Lung (tissue), 12 donors: ENCODE data around the gene BDKRB1. TPM values are rescaled to one million over a fixed set of nuclear protein-coding genes. Genes with fewer than 3 reads are reported as not detected.

Source experiments
- ATAC-seq: fragments of 200-7000 bp; cut with Tn5 transposase; one replicate; pipeline ENCODE4 v1.9.1; 2020; ENCODE audit warnings: moderate number of reproducible peaks; ENCODE audit not compliant: insufficient read depth, low FRiP score
- DNase-seq, 3 donors: peaks; one replicate each; pipeline ENCODE4 v3.0.0-alpha.2; 2013 to 2017
- H3K27ac ChIP-seq, 2 donors: one replicate each; pipeline ENCODE4 v1.5.1; 2013; ENCODE audit warnings: mild to moderate bottlenecking in 2 of 2, moderate library complexity in 2 of 2, control low read depth in 1 of 2, inconsistent platforms in 1 of 2, low read depth in 1 of 2, low read length in 1 of 2
- H3K27me3 ChIP-seq, 3 donors: one replicate each; pipeline ENCODE4 v1.5.1; 2013; ENCODE audit warnings: low read length in 2 of 3; ENCODE audit not compliant: control insufficient read depth in 3 of 3, insufficient read depth in 3 of 3
- H3K36me3 ChIP-seq, 4 donors: one replicate each; pipeline ENCODE4 v1.5.1; 2013; ENCODE audit warnings: low read length in 4 of 4, mild to moderate bottlenecking in 1 of 4, moderate library complexity in 1 of 4; ENCODE audit not compliant: control insufficient read depth in 4 of 4, insufficient read depth in 4 of 4
- H3K4me1 ChIP-seq, 5 donors: one replicate each; pipeline ENCODE4 v1.5.1; 2013; ENCODE audit warnings: low read length in 5 of 5, mild to moderate bottlenecking in 2 of 5, moderate library complexity in 1 of 5; ENCODE audit not compliant: control insufficient read depth in 5 of 5, insufficient read depth in 5 of 5
- H3K4me3 ChIP-seq: one replicate; pipeline ENCODE4 v1.5.1; 2013; ENCODE audit warnings: mild to moderate bottlenecking, control low read depth, moderate library complexity
- H3K9ac ChIP-seq, 2 donors: one replicate each; pipeline ENCODE4 v1.5.1; 2013; ENCODE audit warnings: low read length in 2 of 2, control low read depth in 1 of 2; ENCODE audit not compliant: insufficient read depth in 1 of 2
- H3K9me3 ChIP-seq, 4 donors: one replicate each; pipeline ENCODE4 v1.5.1; 2013; ENCODE audit warnings: low read length in 3 of 4, mild to moderate bottlenecking in 1 of 4, moderate library complexity in 1 of 4; ENCODE audit not compliant: control insufficient read depth in 4 of 4, insufficient read depth in 3 of 4
- WGBS, 2 donors: extraction: QIAGEN DNeasy Blood & Tissue Kit; methylation state at CpG; one replicate each; pipeline ENCODE4 v1.1.7; 2013; 5-methylcytosine and 5-hydroxymethylcytosine counted together
- polyA plus RNA-seq, 2 donors: library from polyadenylated mRNA; stranded (reverse); fragments of 200-250 nt; gene quantifications; one replicate each; pipeline ENCODE4 v1.2.1, GENCODE V29; 2013
- total RNA-seq, 2 donors: library from RNA; depleted of rRNA in 1 of 2; stranded (reverse); fragments of >200 nt in 1 of 2; gene quantifications; one replicate each; pipeline ENCODE4 v1.2.1, GENCODE V29; 2014 to 2021
- TF ChIP-seq, protein P1 (sequence below): IDR thresholded peaks from 2 replicates; pipeline ENCODE4 v1.5.1; 2012; ENCODE audit warnings: mild to moderate bottlenecking; ENCODE audit errors: control extremely low read depth, extremely low read depth
- donor health status: control.
- donor health status: control.
- donor health status: Bipolar disorder and iron deficiency.
- donor health status: healthy.
- donor health status: DM: yes; HTN: yes; CAD: no.

The BDKRB1 gene
- total and polyA plus RNA-seq, 4 donors: 0.18 to 5.4 (median 0.42) TPM

DNA sequence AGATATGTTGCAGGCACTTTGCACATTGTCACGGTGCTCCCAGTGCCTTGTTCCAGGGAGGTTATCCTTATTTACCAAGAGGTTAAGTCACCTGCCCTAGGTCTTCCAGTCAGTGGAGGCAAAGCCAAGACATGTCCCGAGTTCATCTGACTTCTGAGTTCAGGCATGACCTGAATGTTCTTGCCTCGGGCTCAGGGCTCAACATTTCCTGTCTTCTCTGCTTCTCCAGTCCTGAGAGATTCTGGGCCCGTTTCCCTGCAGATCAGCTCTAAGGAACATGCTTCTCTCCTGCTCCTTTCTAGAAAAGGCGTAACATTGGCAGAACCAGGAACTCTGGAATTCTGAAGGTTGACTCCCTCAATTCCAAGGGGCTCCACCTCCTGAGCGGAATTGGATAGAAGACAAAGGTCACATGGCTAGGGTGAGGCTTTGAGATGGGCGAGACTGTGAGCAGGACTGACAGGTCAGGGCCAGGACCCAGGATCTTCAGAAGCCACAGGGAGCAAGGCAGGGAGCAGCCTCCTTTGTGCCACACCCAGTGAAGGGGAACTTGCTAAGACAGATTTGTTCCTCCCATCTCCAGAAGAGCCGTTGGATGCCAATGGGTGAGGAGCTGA lies 31.4 kb upstream of the BDKRB1 start:
- H3K4me3 ChIP-seq: no peak overlapping the region
- DNase-seq: no peak
- H3K36me3 ChIP-seq: no peaks in the 10 kb centered on the region
- peaks cover 0 to 6% (median 4%) of the 10 kb centered on the region in 5 donors for H3K4me1 ChIP-seq
- TF ChIP-seq, protein P1, sequence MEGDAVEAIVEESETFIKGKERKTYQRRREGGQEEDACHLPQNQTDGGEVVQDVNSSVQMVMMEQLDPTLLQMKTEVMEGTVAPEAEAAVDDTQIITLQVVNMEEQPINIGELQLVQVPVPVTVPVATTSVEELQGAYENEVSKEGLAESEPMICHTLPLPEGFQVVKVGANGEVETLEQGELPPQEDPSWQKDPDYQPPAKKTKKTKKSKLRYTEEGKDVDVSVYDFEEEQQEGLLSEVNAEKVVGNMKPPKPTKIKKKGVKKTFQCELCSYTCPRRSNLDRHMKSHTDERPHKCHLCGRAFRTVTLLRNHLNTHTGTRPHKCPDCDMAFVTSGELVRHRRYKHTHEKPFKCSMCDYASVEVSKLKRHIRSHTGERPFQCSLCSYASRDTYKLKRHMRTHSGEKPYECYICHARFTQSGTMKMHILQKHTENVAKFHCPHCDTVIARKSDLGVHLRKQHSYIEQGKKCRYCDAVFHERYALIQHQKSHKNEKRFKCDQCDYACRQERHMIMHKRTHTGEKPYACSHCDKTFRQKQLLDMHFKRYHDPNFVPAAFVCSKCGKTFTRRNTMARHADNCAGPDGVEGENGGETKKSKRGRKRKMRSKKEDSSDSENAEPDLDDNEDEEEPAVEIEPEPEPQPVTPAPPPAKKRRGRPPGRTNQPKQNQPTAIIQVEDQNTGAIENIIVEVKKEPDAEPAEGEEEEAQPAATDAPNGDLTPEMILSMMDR: no peak
- 79 to 82% methylated on average over 8 of the region's 8 CpGs for WGBS, 2 donors
- no peak overlapping the region for H3K27ac ChIP-seq
- no peak overlapping the region for H3K9ac ChIP-seq
- ATAC-seq: no peak
- H3K27me3 ChIP-seq: no peaks in the 10 kb centered on the region
- peaks cover 0 to 6% (median 2%) of the 10 kb centered on the region in 4 donors for H3K9me3 ChIP-seq

GRCh38 chr14:96225213-96225612 lies 30.8 kb upstream of the BDKRB1 start:
- Histone ChIP-seq H3K9ac (no peak overlapping the region), H3K4me1 (peaks cover 0 to 6% (median 4%) of the 10 kb centered on the region in 5 donors), H3K9me3 (peaks cover 0 to 6% (median 2%) of the 10 kb centered on the region in 4 donors), H3K27me3 (no peaks in the 10 kb centered on the region), H3K36me3 (no peaks in the 10 kb centered on the region), H3K27ac (no peak overlapping the region), H3K4me3 (no peak overlapping the region)
- DNase-seq (no peak), ATAC-seq (no peak)
- TF ChIP-seq, protein P1: no peak
- 92 to 93% methylated on average over 5 of the region's 5 CpGs for WGBS, 2 donors

GRCh38 chr14:96225745-96226151 lies 30.3 kb upstream of the BDKRB1 start:
- H3K4me1 ChIP-seq: peaks cover 0 to 6% (median 4%) of the 10 kb centered on the region in 5 donors
- H3K4me3 ChIP-seq: no peak overlapping the region
- no peak overlapping the region for H3K27ac ChIP-seq
- H3K9me3 ChIP-seq: peaks cover 0 to 6% (median 2%) of the 10 kb centered on the region in 4 donors
- H3K36me3 ChIP-seq: no peaks in the 10 kb centered on the region
- DNase-seq (peak in 1 of 3 donors; percentile 38), ATAC-seq (no peak)
- no peaks in the 10 kb centered on the region for H3K27me3 ChIP-seq
- TF ChIP-seq, protein P1: no peak
- H3K9ac ChIP-seq: no peak overlapping the region
- 32 to 33% methylated on average over 5 of the region's 5 CpGs for WGBS, 2 donors

- Histone ChIP-seq H3K27ac (no peak overlapping the region), H3K27me3 (no peaks in the 10 kb centered on the region), H3K36me3 (no peaks in the 10 kb centered on the region), H3K4me1 (peaks cover 0 to 14% (median 0%) of the 10 kb centered on the region in 5 donors), H3K4me3 (no peak overlapping the region), H3K9me3 (peaks cover 0 to 6% (median 2%) of the 10 kb centered on the region in 4 donors), H3K9ac (no peak overlapping the region)
- TF ChIP-seq, protein P1: no peak
- 84 to 87% methylated on average over 7 of the region's 7 CpGs for WGBS, 2 donors
- no peak for ATAC-seq
- no peak for DNase-seq
Measured at GRCh38 chr14:96227428-96227827, 28.6 kb upstream of the BDKRB1 start.
